SK-N-SH treated with all-trans-retinoic acid at 6 μM for 48 hours (cell line): ENCODE data around the gene XPO5.

Experiments
- ARNTL ChIP-seq: fragments of 450-650 bp; formaldehyde crosslinking; IDR thresholded peaks from 2 replicates; pipeline ENCODE4 v1.5.0; 2020; ENCODE audit warnings: low read depth, mild to moderate bottlenecking, moderate library complexity, borderline replicate concordance
- BACH2 ChIP-seq: fragments of 250-450 bp; sonication (Bioruptor Pico); IDR thresholded peaks from 2 replicates; pipeline ENCODE4 v1.9.0; 2021; ENCODE audit warnings: mild to moderate bottlenecking, borderline replicate concordance
- CREB5 ChIP-seq: fragments of 250-450 bp; sonication (Bioruptor Pico); IDR thresholded peaks from 2 replicates; pipeline ENCODE4 v1.5.1; 2020; ENCODE audit warnings: low read depth, mild to moderate bottlenecking, moderate library complexity
- CSDC2 ChIP-seq: fragments of 250-450 bp; sonication (Bioruptor Pico); IDR thresholded peaks from 2 replicates; pipeline ENCODE4 v1.5.0; 2020; ENCODE audit warnings: mild to moderate bottlenecking, moderate library complexity
- GLIS3 ChIP-seq: fragments of 250-450 bp; sonication (Bioruptor Pico); IDR thresholded peaks from 2 replicates; pipeline ENCODE4 v1.5.0; 2020; ENCODE audit warnings: mild to moderate bottlenecking, moderate library complexity
- PATZ1 ChIP-seq: fragments of 250-450 bp; sonication (Bioruptor Pico); IDR thresholded peaks from 2 replicates; pipeline ENCODE4 v1.8.0; 2020; ENCODE audit warnings: mild to moderate bottlenecking, moderate library complexity, borderline replicate concordance
- SNAI2 ChIP-seq: fragments of 250-450 bp; sonication (Bioruptor Pico); IDR thresholded peaks from 2 replicates; pipeline ENCODE4 v1.5.0; 2020; ENCODE audit warnings: mild to moderate bottlenecking, moderate library complexity
- TCF4 ChIP-seq: fragments of 250-450 bp; sonication (Bioruptor Pico); IDR thresholded peaks from 2 replicates; pipeline ENCODE4 v1.8.0; 2021; ENCODE audit warnings: mild to moderate bottlenecking, moderate library complexity, borderline replicate concordance
- TOX ChIP-seq: fragments of 250-450 bp; sonication (Bioruptor Pico); IDR thresholded peaks from 2 replicates; pipeline ENCODE4 v1.8.0; 2021; ENCODE audit warnings: mild to moderate bottlenecking, moderate library complexity, borderline replicate concordance
- ZFP3 ChIP-seq: fragments of 250-450 bp; sonication (Bioruptor Pico); IDR thresholded peaks from 2 replicates; pipeline ENCODE4 v1.5.0; 2020; ENCODE audit warnings: mild to moderate bottlenecking, moderate library complexity
- ZFP30 ChIP-seq: fragments of 450-650 bp; formaldehyde crosslinking; IDR thresholded peaks from 2 replicates; pipeline ENCODE4 v1.5.0; 2022; ENCODE audit warnings: mild to moderate bottlenecking, moderate library complexity
- ZNF565 ChIP-seq: fragments of 450-650 bp; formaldehyde crosslinking; conservative IDR thresholded peaks from 2 replicates; pipeline ENCODE4 v1.5.0; 2020; ENCODE audit warnings: low read depth, mild to moderate bottlenecking, moderate library complexity
- ZNF70 ChIP-seq: fragments of 450-650 bp; formaldehyde crosslinking; IDR thresholded peaks from 2 replicates; pipeline ENCODE4 v1.5.0; 2020; ENCODE audit warnings: mild to moderate bottlenecking, moderate library complexity
- ZNF8 ChIP-seq: fragments of 450-650 bp; formaldehyde crosslinking; IDR thresholded peaks from 2 replicates; pipeline ENCODE4 v1.5.0; 2020; ENCODE audit warnings: mild to moderate bottlenecking, moderate library complexity

- TF ChIP-seq ARNTL (no peak), TOX (no peak), TCF4 (CRISPR knock-in tag) (no peak), SNAI2 (CRISPR knock-in tag) (no peak), CSDC2 (CRISPR knock-in tag) (no peak), PATZ1 (CRISPR knock-in tag) (no peak), ZNF565 (CRISPR knock-in tag) (no peak), ZNF8 (no peak), BACH2 (CRISPR knock-in tag) (no peak), GLIS3 (CRISPR knock-in tag) (no peak), CREB5 (CRISPR knock-in tag) (no peak), ZFP3 (CRISPR knock-in tag) (no peak), ZFP30 (CRISPR knock-in tag) (no peak), ZNF70 (CRISPR knock-in tag) (no peak)
Observed at GRCh38 chr6:43572015-43572414, 3.8 kb downstream of the XPO5 start.
